ENCODE measurements around the gene HAPSTR1. TPM values are rescaled to one million over a fixed set of nuclear protein-coding genes. Genes with fewer than 3 reads are reported as not detected.

The HAPSTR1 gene
- polyA plus RNA-seq, 2 donors = 11.4 to 14.2 TPM

DNA sequence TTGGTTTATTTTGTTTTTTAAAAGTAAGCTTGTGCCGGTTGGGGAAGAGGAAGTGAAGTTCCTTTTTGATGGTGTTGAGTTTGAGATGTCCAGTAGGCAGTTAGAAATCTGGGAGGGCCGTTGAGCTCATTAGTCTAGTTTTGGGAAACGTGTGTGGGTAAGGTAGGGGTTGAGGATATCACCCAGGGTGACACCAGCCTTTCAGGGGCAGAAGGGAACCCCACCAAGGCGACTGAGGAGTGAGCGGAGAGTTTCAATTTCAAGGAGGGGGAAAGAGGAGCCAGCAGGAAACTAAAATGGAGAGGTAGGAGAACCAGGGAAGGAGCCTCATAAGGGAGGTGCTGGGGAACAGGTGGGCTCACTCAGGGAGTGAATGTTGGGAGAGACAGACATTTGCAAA, 22.7 kb downstream of the HAPSTR1 start:
- 81% methylated on average over 5 of the region's 5 CpGs for WGBS, 2 donors
- no peak overlapping the region for H3K27ac ChIP-seq (ENCODE audit: low read depth in 2 of 2, low read length in 1 of 2)
- peaks cover 2 to 12% of the 10 kb centered on the region in 2 donors for H3K4me1 ChIP-seq (ENCODE audit: control insufficient read depth in 2 of 2, insufficient read depth in 2 of 2, low read length in 1 of 2)
- H3K4me3 ChIP-seq (ENCODE audit: low read depth in 1 of 2, low read length in 2 of 2) = no peak overlapping the region
- H3K36me3 ChIP-seq (ENCODE audit: control insufficient read depth in 2 of 2, insufficient read depth in 2 of 2, low read length in 1 of 2) = peaks cover 4 to 5% of the 10 kb centered on the region in 2 donors
- H3K9me3 ChIP-seq (ENCODE audit: control insufficient read depth in 2 of 2, insufficient read depth in 1 of 2, low read depth in 1 of 2, low read length in 1 of 2) = no peaks in the 10 kb centered on the region
- H3K27me3 ChIP-seq (ENCODE audit: control insufficient read depth in 1 of 2, insufficient read depth in 2 of 2, low read length in 2 of 2) = no peaks in the 10 kb centered on the region

DNA sequence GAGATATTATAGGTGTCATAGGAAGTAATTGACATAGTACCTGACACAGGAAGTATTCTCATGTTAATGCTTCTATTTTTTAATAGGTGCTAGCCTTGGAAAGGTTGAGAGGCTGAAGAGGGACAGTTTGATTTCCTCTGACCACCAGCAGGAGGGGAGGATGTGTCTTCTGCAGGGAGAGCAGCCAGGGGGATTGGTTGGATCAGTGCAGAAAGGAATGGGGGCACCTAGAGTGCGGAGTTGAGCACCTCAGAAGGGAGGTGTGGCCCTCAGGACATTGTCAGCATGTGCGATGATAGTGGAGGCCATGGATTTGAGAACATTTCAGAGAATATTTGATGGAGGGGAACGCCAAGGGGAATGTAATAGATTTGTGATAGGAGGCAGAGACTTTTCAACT, 23.4 kb downstream of the HAPSTR1 start:
- Histone ChIP-seq H3K27ac (ENCODE audit: low read depth in 2 of 2, low read length in 1 of 2) (peak overlapping the region in 1 of 2 donors; percentile 60), H3K4me3 (ENCODE audit: low read depth in 1 of 2, low read length in 2 of 2) (no peak overlapping the region), H3K9me3 (ENCODE audit: control insufficient read depth in 2 of 2, insufficient read depth in 1 of 2, low read depth in 1 of 2, low read length in 1 of 2) (no peaks in the 10 kb centered on the region), H3K27me3 (ENCODE audit: control insufficient read depth in 1 of 2, insufficient read depth in 2 of 2, low read length in 2 of 2) (no peaks in the 10 kb centered on the region), H3K4me1 (ENCODE audit: control insufficient read depth in 2 of 2, insufficient read depth in 2 of 2, low read length in 1 of 2) (peaks cover 2 to 10% of the 10 kb centered on the region in 2 donors), H3K36me3 (ENCODE audit: control insufficient read depth in 2 of 2, insufficient read depth in 2 of 2, low read length in 1 of 2) (peaks cover 4% of the 10 kb centered on the region in 2 donors)
- WGBS, 2 donors = 90 to 93% methylated on average over 3 of the region's 3 CpGs

DNA sequence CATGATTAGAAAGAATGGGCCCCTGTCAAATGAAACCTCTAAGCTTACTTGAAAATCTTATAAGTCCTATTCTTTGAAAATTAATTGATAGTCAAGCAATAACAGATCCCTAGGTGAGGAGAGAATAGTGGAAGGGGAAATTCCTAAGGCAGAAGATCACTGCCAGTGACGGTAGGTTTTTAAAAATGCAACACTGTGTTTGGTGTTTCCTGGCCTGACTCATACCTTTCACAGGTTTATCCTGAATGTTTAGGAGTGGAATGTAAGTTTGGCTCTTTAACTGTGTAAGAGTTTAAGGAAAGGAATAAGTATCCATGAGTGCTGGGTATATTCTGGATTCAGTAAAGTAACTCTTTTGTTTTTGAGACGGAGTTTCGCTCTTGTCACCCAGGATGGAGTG, 23.8 kb downstream of the HAPSTR1 start:
- Histone ChIP-seq H3K9me3 (ENCODE audit: control insufficient read depth in 2 of 2, insufficient read depth in 1 of 2, low read depth in 1 of 2, low read length in 1 of 2) (no peaks in the 10 kb centered on the region), H3K36me3 (ENCODE audit: control insufficient read depth in 2 of 2, insufficient read depth in 2 of 2, low read length in 1 of 2) (peaks cover 4% of the 10 kb centered on the region in 2 donors), H3K4me3 (ENCODE audit: low read depth in 1 of 2, low read length in 2 of 2) (no peak overlapping the region), H3K27me3 (ENCODE audit: control insufficient read depth in 1 of 2, insufficient read depth in 2 of 2, low read length in 2 of 2) (no peaks in the 10 kb centered on the region), H3K27ac (ENCODE audit: low read depth in 2 of 2, low read length in 1 of 2) (peak overlapping the region in 1 of 2 donors; percentile 52), H3K4me1 (ENCODE audit: control insufficient read depth in 2 of 2, insufficient read depth in 2 of 2, low read length in 1 of 2) (peaks cover 2 to 10% of the 10 kb centered on the region in 2 donors)
- 70 to 71% methylated on average over 3 of the region's 3 CpGs for WGBS, 2 donors

DNA sequence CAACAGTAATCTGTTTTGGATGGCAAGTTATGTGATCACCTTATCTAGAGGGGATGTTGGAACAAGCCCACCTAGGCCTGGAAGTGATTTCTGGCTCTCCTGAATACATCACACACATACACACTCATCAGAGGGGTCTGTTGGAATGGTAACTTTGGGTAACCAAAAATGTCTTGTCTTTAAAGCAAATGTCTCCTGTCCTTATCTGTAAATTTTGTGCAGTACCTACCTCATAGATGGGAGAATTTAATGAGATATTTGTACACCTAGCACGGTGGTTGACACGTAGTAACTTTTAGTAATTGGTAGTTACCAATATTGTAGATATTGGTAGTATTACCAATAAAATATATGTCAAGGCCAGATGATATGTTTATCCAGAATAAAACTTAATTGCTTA, 24.7 kb downstream of the HAPSTR1 start:
- Histone ChIP-seq H3K36me3 (ENCODE audit: control insufficient read depth in 2 of 2, insufficient read depth in 2 of 2, low read length in 1 of 2) (peaks cover 4% of the 10 kb centered on the region in 2 donors), H3K9me3 (ENCODE audit: control insufficient read depth in 2 of 2, insufficient read depth in 1 of 2, low read depth in 1 of 2, low read length in 1 of 2) (no peaks in the 10 kb centered on the region), H3K27me3 (ENCODE audit: control insufficient read depth in 1 of 2, insufficient read depth in 2 of 2, low read length in 2 of 2) (no peaks in the 10 kb centered on the region), H3K4me1 (ENCODE audit: control insufficient read depth in 2 of 2, insufficient read depth in 2 of 2, low read length in 1 of 2) (peaks cover 2 to 10% of the 10 kb centered on the region in 2 donors), H3K4me3 (ENCODE audit: low read depth in 1 of 2, low read length in 2 of 2) (no peak overlapping the region), H3K27ac (ENCODE audit: low read depth in 2 of 2, low read length in 1 of 2) (no peak overlapping the region)
- 98 to 99% methylated on average over 2 of the region's 2 CpGs for WGBS, 2 donors

DNA sequence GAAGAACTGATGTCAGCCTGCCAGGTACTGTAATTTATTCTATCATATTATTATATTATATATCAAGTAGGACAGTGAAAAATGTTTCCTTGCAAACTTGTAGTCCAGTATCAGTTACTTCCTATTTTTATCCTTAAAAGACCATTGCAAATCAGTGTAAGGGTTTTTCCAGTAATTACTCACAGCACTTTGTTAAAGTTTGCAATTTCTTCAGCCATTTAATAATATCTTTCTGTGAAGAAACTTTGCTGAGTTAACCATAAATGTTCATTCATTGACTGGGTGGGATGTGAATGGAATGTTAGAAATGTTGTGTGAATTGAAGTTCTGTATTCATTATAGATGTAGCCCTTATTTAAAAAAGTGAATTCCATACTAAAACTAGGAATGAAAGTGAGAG, 26.7 kb downstream of the HAPSTR1 start:
- Histone ChIP-seq H3K4me1 (ENCODE audit: control insufficient read depth in 2 of 2, insufficient read depth in 2 of 2, low read length in 1 of 2) (peaks cover 2 to 16% of the 10 kb centered on the region in 2 donors), H3K9me3 (ENCODE audit: control insufficient read depth in 2 of 2, insufficient read depth in 1 of 2, low read depth in 1 of 2, low read length in 1 of 2) (no peaks in the 10 kb centered on the region), H3K27ac (ENCODE audit: low read depth in 2 of 2, low read length in 1 of 2) (no peak overlapping the region), H3K27me3 (ENCODE audit: control insufficient read depth in 1 of 2, insufficient read depth in 2 of 2, low read length in 2 of 2) (no peaks in the 10 kb centered on the region), H3K4me3 (ENCODE audit: low read depth in 1 of 2, low read length in 2 of 2) (no peak overlapping the region), H3K36me3 (ENCODE audit: control insufficient read depth in 2 of 2, insufficient read depth in 2 of 2, low read length in 1 of 2) (peaks cover 4 to 6% of the 10 kb centered on the region in 2 donors)

DNA sequence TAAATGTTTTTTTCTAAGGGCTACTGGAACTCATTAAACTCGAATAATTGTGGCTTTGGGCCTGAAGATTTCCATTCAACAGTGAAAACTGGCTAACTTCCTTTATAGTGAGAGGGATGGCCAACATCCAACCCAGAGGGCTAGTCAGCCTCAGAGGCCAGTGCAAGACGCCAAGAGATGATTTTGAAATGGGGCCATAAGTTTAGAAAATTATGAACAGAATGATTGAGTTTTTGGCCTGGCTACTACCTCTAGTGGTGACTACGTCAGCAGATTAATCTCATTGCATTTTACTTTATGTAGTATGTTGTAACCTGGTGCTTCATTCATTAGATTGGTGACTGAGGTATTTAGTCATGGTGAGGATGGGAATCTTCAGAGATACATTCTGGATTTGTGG, 28.4 kb downstream of the HAPSTR1 start:
- Histone ChIP-seq H3K4me1 (ENCODE audit: control insufficient read depth in 2 of 2, insufficient read depth in 2 of 2, low read length in 1 of 2) (peaks cover 5 to 21% of the 10 kb centered on the region in 2 donors), H3K4me3 (ENCODE audit: low read depth in 1 of 2, low read length in 2 of 2) (no peak overlapping the region), H3K36me3 (ENCODE audit: control insufficient read depth in 2 of 2, insufficient read depth in 2 of 2, low read length in 1 of 2) (peaks cover 4 to 6% of the 10 kb centered on the region in 2 donors), H3K27me3 (ENCODE audit: control insufficient read depth in 1 of 2, insufficient read depth in 2 of 2, low read length in 2 of 2) (no peaks in the 10 kb centered on the region), H3K9me3 (ENCODE audit: control insufficient read depth in 2 of 2, insufficient read depth in 1 of 2, low read depth in 1 of 2, low read length in 1 of 2) (no peaks in the 10 kb centered on the region), H3K27ac (ENCODE audit: low read depth in 2 of 2, low read length in 1 of 2) (no peak overlapping the region)
- WGBS, 2 donors = 31 to 40% methylated on average over 3 of the region's 3 CpGs

DNA sequence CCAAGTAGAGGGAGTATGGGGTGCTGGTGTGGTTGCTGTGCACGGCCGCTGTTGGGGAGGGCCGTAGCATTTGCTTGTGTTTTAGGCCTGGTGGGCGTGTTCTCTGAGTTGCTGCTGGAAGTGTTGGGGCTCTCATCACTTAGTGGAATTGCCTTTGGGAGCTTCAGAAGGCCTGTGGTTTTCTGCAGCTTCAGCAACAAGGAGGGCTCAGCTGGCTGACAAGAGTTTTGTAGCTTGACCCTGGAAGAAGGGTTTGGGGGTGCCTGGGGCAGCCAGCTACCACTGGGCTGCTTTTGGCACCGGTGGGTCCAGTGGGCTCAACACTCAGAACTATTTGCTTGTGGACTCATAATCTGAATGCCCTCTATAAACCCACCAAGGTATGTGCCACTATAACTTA, 30.9 kb downstream of the HAPSTR1 start:
- H3K4me3 ChIP-seq (ENCODE audit: low read depth in 1 of 2, low read length in 2 of 2) = no peak overlapping the region
- H3K27ac ChIP-seq (ENCODE audit: low read depth in 2 of 2, low read length in 1 of 2) = peak overlapping the region in 1 of 2 donors; percentile 17
- peaks cover 11 to 22% of the 10 kb centered on the region in 2 donors for H3K4me1 ChIP-seq (ENCODE audit: control insufficient read depth in 2 of 2, insufficient read depth in 2 of 2, low read length in 1 of 2)
- no peaks in the 10 kb centered on the region for H3K9me3 ChIP-seq (ENCODE audit: control insufficient read depth in 2 of 2, insufficient read depth in 1 of 2, low read depth in 1 of 2, low read length in 1 of 2)
- peaks cover 2 to 5% of the 10 kb centered on the region in 2 donors for H3K36me3 ChIP-seq (ENCODE audit: control insufficient read depth in 2 of 2, insufficient read depth in 2 of 2, low read length in 1 of 2)
- 87 to 88% methylated on average over 5 of the region's 5 CpGs for WGBS, 2 donors
- no peaks in the 10 kb centered on the region for H3K27me3 ChIP-seq (ENCODE audit: control insufficient read depth in 1 of 2, insufficient read depth in 2 of 2, low read length in 2 of 2)

DNA sequence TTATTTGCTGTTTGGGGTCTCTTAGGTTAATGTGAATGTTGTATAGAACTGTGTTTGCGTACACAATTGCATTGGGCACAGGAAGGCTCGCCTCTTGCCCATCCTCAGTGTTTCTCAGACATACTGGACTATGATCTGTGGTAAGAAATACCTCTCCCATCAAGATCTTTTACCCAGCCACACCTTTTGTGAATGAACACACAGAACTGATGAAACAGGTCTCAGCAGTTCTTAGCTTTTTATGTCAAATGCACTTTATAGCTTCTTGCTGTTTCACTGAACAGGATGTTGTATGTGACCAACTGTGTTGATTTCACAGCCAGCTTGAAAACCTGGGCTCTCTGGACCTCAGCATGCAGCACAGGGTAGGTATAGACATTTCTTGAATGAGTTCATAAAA, 31.5 kb downstream of the HAPSTR1 start:
- Histone ChIP-seq H3K27ac (ENCODE audit: low read depth in 2 of 2, low read length in 1 of 2) (peak overlapping the region; percentile 9 to 83), H3K4me1 (ENCODE audit: control insufficient read depth in 2 of 2, insufficient read depth in 2 of 2, low read length in 1 of 2) (peaks cover 11 to 27% of the 10 kb centered on the region in 2 donors), H3K4me3 (ENCODE audit: low read depth in 1 of 2, low read length in 2 of 2) (no peak overlapping the region), H3K27me3 (ENCODE audit: control insufficient read depth in 1 of 2, insufficient read depth in 2 of 2, low read length in 2 of 2) (no peaks in the 10 kb centered on the region), H3K9me3 (ENCODE audit: control insufficient read depth in 2 of 2, insufficient read depth in 1 of 2, low read depth in 1 of 2, low read length in 1 of 2) (no peaks in the 10 kb centered on the region), H3K36me3 (ENCODE audit: control insufficient read depth in 2 of 2, insufficient read depth in 2 of 2, low read length in 1 of 2) (peaks cover 0 to 5% of the 10 kb centered on the region in 2 donors)
- 71 to 79% methylated on average over 2 of the region's 2 CpGs for WGBS, 2 donors

DNA sequence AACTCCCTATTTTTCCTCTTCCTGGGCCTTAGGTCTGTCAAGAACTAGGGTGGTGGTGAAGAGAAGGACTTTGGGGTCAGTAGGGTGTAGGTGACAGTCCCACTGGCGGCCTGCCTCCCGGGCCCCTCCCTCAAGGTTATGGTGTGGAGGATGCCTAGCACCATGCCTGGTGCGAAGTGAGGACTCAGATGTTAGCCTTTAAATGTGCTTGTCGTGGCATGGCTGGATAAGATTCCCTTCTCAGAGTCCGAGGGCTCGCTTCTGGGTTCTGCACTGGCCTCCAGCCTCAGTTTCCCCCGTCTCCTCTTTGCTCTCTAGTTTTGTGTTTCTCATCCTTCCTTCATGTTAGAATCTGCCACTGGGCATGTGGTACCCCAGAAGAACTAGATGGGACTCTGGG, 32.0 kb downstream of the HAPSTR1 start:
- Histone ChIP-seq H3K4me1 (ENCODE audit: control insufficient read depth in 2 of 2, insufficient read depth in 2 of 2, low read length in 1 of 2) (peaks cover 11 to 32% of the 10 kb centered on the region in 2 donors), H3K4me3 (ENCODE audit: low read depth in 1 of 2, low read length in 2 of 2) (no peak overlapping the region), H3K9me3 (ENCODE audit: control insufficient read depth in 2 of 2, insufficient read depth in 1 of 2, low read depth in 1 of 2, low read length in 1 of 2) (no peaks in the 10 kb centered on the region), H3K27ac (ENCODE audit: low read depth in 2 of 2, low read length in 1 of 2) (peak overlapping the region; percentile 36 to 83), H3K27me3 (ENCODE audit: control insufficient read depth in 1 of 2, insufficient read depth in 2 of 2, low read length in 2 of 2) (no peaks in the 10 kb centered on the region), H3K36me3 (ENCODE audit: control insufficient read depth in 2 of 2, insufficient read depth in 2 of 2, low read length in 1 of 2) (peaks cover 0 to 5% of the 10 kb centered on the region in 2 donors)
- WGBS, 2 donors = 92 to 95% methylated on average over 7 of the region's 7 CpGs

DNA sequence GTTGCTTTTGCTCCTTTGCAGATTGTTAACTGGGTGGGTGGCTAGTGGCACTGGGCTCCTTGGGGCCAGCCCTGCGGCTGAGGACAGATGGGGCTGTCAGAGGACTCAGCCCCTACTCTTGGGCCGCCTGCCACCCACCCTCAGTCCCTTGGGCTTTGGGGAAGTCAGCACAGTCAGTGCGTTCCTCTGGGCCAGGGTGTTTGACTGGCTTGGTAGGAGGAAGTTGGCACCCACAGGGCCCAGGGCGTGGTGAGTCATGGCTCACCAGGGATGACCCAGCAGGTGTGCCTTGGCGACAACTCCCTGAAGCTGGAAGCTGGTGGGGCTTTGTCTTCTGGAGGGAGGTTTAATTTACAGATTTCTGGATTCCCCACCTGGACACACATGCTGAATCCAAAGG, 32.4 kb downstream of the HAPSTR1 start:
- WGBS, 2 donors = 34 to 59% methylated on average over 5 of the region's 5 CpGs
- no peak overlapping the region for H3K4me3 ChIP-seq (ENCODE audit: low read depth in 1 of 2, low read length in 2 of 2)

More for the DNA sequence above, 32.4 kb downstream of the HAPSTR1 start:
- H3K4me1 ChIP-seq (ENCODE audit: control insufficient read depth in 2 of 2, insufficient read depth in 2 of 2, low read length in 1 of 2) = peaks cover 12 to 35% of the 10 kb centered on the region in 2 donors
- no peaks in the 10 kb centered on the region for H3K9me3 ChIP-seq (ENCODE audit: control insufficient read depth in 2 of 2, insufficient read depth in 1 of 2, low read depth in 1 of 2, low read length in 1 of 2)
- no peaks in the 10 kb centered on the region for H3K27me3 ChIP-seq (ENCODE audit: control insufficient read depth in 1 of 2, insufficient read depth in 2 of 2, low read length in 2 of 2)
- H3K36me3 ChIP-seq (ENCODE audit: control insufficient read depth in 2 of 2, insufficient read depth in 2 of 2, low read length in 1 of 2) = peaks cover 0 to 5% of the 10 kb centered on the region in 2 donors
- H3K27ac ChIP-seq (ENCODE audit: low read depth in 2 of 2, low read length in 1 of 2) = peak overlapping the region; percentile 36 to 83
